ENCODE measurements around the gene MYO3A.

MYO3A gene

DNA sequence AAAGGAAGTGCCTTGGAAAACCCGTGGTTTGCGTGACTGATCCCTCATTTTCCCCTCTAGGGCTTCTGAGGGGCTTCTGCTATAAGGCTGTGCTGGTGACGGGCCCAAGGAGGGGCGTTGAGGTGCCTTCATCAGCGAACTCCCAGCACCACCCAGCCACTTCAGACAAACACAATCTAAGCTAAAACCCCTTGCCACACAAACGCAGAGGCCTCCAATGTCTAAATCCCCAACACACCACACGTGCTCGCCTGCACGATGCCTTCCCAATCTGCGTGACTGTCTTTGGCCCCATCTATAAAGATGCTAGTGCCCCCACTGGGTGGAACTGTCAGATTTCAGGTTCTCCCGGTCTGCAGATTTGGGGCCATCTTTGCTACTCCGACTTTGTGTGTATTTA lies 278.5 kb downstream of the MYO3A start:
- Histone ChIP-seq H3K4me3 (ENCODE audit: low read length) (no peak overlapping the region), H3K9me2 (replicated peaks; ENCODE audit: control insufficient read depth, low read length) (no peaks in the 10 kb centered on the region), H3F3A (ENCODE audit: control insufficient read depth, insufficient read depth) (no peaks in the 10 kb centered on the region), H4K20me1 (ENCODE audit: control insufficient read depth, insufficient read depth, low read depth, low read length) (no peaks in the 10 kb centered on the region), H3K27me3 (ENCODE audit: control insufficient read depth, low read length) (no peaks in the 10 kb centered on the region), H3K9me3 (ENCODE audit: control insufficient read depth, insufficient read depth, low read length) (peaks cover 7% of the 10 kb centered on the region; the same call in 1 of the 2 replicates), H3K36me3 (ENCODE audit: control insufficient read depth, low read length) (no peaks in the 10 kb centered on the region), H3K79me2 (ENCODE audit: control insufficient read depth, low read length) (no peaks in the 10 kb centered on the region), H3K4me2 (ENCODE audit: low read length) (no peak overlapping the region), H3K27ac (ENCODE audit: low read depth, low read length) (no peak overlapping the region), H3K4me1 (ENCODE audit: control insufficient read depth, low read length) (no peaks in the 10 kb centered on the region)
- TF ChIP-seq, protein P1, sequence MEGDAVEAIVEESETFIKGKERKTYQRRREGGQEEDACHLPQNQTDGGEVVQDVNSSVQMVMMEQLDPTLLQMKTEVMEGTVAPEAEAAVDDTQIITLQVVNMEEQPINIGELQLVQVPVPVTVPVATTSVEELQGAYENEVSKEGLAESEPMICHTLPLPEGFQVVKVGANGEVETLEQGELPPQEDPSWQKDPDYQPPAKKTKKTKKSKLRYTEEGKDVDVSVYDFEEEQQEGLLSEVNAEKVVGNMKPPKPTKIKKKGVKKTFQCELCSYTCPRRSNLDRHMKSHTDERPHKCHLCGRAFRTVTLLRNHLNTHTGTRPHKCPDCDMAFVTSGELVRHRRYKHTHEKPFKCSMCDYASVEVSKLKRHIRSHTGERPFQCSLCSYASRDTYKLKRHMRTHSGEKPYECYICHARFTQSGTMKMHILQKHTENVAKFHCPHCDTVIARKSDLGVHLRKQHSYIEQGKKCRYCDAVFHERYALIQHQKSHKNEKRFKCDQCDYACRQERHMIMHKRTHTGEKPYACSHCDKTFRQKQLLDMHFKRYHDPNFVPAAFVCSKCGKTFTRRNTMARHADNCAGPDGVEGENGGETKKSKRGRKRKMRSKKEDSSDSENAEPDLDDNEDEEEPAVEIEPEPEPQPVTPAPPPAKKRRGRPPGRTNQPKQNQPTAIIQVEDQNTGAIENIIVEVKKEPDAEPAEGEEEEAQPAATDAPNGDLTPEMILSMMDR (IDR thresholded peaks at IDR 0.05; ENCODE audit: low read depth, low read length, poor library complexity, severe bottlenecking), result no peak
- no peak for TF ChIP-seq EZH2phosphoT487 (IDR thresholded peaks at IDR 0.05; ENCODE audit: borderline replicate concordance, low read length)

DNA sequence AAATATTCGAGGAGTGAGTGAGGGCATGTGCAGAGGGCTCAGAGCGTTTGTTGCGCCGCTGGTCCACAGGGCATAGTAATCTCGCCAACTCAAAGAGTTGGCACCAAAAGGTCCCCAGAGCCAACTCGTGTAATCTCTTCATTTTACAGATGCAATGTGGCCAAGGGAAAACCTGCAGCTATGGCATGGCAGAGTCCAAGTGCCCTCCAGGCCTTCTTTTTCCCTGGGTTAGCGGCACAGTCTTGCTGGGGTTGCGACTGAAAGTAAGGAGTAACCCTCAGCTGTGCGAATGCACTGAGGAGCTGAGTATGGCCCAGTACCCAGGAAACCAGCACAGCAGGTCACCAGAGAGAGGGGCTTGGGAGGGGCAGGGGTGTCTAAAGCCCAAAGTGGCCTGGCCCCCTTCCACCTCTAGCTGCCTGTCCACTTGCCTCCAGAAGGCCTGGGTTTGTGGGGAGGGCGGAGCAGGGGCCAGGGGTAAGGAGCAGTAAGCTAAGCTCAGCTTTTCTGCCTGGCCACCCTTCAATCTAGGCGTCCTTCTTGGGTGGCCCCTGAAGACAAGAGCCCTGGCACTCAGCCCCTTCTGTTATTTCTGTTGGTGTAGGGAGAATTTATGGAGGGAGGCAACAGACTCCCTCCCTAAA lies 279.2 kb downstream of the MYO3A start:
- Histone ChIP-seq H3K4me1 (ENCODE audit: control insufficient read depth, low read length) (no peaks in the 10 kb centered on the region), H3K4me2 (ENCODE audit: low read length) (no peak overlapping the region), H3F3A (ENCODE audit: control insufficient read depth, insufficient read depth) (no peaks in the 10 kb centered on the region), H3K4me3 (ENCODE audit: low read length) (no peak overlapping the region), H3K36me3 (ENCODE audit: control insufficient read depth, low read length) (no peaks in the 10 kb centered on the region), H3K9me2 (replicated peaks; ENCODE audit: control insufficient read depth, low read length) (no peaks in the 10 kb centered on the region), H3K9me3 (ENCODE audit: control insufficient read depth, insufficient read depth, low read length) (peaks cover 7% of the 10 kb centered on the region; the same call in 1 of the 2 replicates), H3K27me3 (ENCODE audit: control insufficient read depth, low read length) (no peaks in the 10 kb centered on the region), H3K27ac (ENCODE audit: low read depth, low read length) (no peak overlapping the region), H3K79me2 (ENCODE audit: control insufficient read depth, low read length) (no peaks in the 10 kb centered on the region), H4K20me1 (ENCODE audit: control insufficient read depth, insufficient read depth, low read depth, low read length) (no peaks in the 10 kb centered on the region)
- no peak for TF ChIP-seq EZH2phosphoT487 (IDR thresholded peaks at IDR 0.05; ENCODE audit: borderline replicate concordance, low read length)
- TF ChIP-seq, protein P1 (IDR thresholded peaks at IDR 0.05; ENCODE audit: low read depth, low read length, poor library complexity, severe bottlenecking), result no peak

DNA sequence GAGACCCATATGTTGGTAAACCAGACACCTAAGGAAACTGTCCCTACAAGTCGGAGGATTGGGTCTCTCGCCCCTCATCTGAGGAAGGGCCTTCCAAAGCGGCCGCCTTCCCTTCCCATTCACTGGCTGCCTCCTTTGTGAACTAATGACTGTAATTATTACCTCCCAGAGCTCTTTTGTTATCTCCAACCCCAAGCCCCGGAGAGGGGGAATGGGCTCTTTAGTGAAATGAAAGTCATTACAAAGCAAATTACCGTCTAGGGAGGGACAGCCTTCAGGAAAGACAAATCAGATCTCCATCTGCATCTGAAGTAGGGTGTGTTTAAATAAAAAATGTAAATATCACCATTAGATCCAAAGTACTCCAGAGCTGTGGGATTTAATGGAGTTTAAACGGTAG lies 280.0 kb downstream of the MYO3A start:
- no peak for TF ChIP-seq EZH2phosphoT487 (IDR thresholded peaks at IDR 0.05; ENCODE audit: borderline replicate concordance, low read length)
- TF ChIP-seq, protein P1 (IDR thresholded peaks at IDR 0.05; ENCODE audit: low read depth, low read length, poor library complexity, severe bottlenecking), result no peak
- H3K4me3 ChIP-seq (ENCODE audit: low read length), result no peak overlapping the region
- no peaks in the 10 kb centered on the region for H3K4me1 ChIP-seq (ENCODE audit: control insufficient read depth, low read length)
- no peaks in the 10 kb centered on the region for H3K79me2 ChIP-seq (ENCODE audit: control insufficient read depth, low read length)
- no peak overlapping the region for H3K27ac ChIP-seq (ENCODE audit: low read depth, low read length)
- no peaks in the 10 kb centered on the region for H3K36me3 ChIP-seq (ENCODE audit: control insufficient read depth, low read length)
- no peaks in the 10 kb centered on the region for H3K27me3 ChIP-seq (ENCODE audit: control insufficient read depth, low read length)
- no peak overlapping the region for H3K4me2 ChIP-seq (ENCODE audit: low read length)
- H3K9me2 ChIP-seq (replicated peaks; ENCODE audit: control insufficient read depth, low read length), result no peaks in the 10 kb centered on the region
- no peaks in the 10 kb centered on the region for H3F3A ChIP-seq (ENCODE audit: control insufficient read depth, insufficient read depth)
- peaks cover 7% of the 10 kb centered on the region; the same call in 1 of the 2 replicates for H3K9me3 ChIP-seq (ENCODE audit: control insufficient read depth, insufficient read depth, low read length)
- no peaks in the 10 kb centered on the region for H4K20me1 ChIP-seq (ENCODE audit: control insufficient read depth, insufficient read depth, low read depth, low read length)
